Body of pancreas (tissue), 4 donors: ENCODE measurements around the gene PNPLA7.

Source experiments
- CTCF ChIP-seq, 7 experiments: fragments of 450-650 bp in 4 of 7; fragments of 200-600 bp in 3 of 7; sonication (generic) in 3 of 7; IDR thresholded peaks; one replicate each; pipeline ENCODE4 v1.5.1; 2016 to 2019; ENCODE audit warnings: antibody characterized with exemption in 7 of 7
- POLR2A ChIP-seq, 3 donors: fragments of 450-650 bp; IDR thresholded peaks; one replicate each; pipeline ENCODE4 v1.6.1; 2016; ENCODE audit warnings: antibody characterized with exemption in 3 of 3, mild to moderate bottlenecking in 2 of 3

- TF ChIP-seq CTCF (IDR thresholded peaks at IDR 0.05) (no peak), POLR2A (IDR thresholded peaks at IDR 0.05) (no peak)
Observed at GRCh38 chr9:137433349-137433915, 116.8 kb downstream of the PNPLA7 start.
